KBM-7 (cell line): ENCODE data around the gene TAF8.
A peak's percentile ranks its signal among the peaks of the same experiment; 100 is the strongest.

ENCODE experiments used
- DNase-seq: peaks from one replicate; pipeline ENCODE4 v3.0.0-alpha.2; 2015
- in situ Hi-C: fragments of 300-500 bp; cut with MboI; formaldehyde crosslinking; loops from 2 replicates; pipeline ENCODE4 v1.14.3; 2020; ENCODE audit warnings: low sequenced_read_pairs, low pct_unique_long_range_greater_than_20kb, mixed read lengths

TAF8 gene

GRCh38 chr6:42047213-42047590, 3.1 kb upstream of the TAF8 start:
- no peak for DNase-seq
- in situ Hi-C loops, result loop anchor here (10.0 to 25.0 kb wide), 2 partner anchors 110 to 262 kb away; partner anchors contain the start of genes CCND3, PRICKLE4 and TOMM6

DNA sequence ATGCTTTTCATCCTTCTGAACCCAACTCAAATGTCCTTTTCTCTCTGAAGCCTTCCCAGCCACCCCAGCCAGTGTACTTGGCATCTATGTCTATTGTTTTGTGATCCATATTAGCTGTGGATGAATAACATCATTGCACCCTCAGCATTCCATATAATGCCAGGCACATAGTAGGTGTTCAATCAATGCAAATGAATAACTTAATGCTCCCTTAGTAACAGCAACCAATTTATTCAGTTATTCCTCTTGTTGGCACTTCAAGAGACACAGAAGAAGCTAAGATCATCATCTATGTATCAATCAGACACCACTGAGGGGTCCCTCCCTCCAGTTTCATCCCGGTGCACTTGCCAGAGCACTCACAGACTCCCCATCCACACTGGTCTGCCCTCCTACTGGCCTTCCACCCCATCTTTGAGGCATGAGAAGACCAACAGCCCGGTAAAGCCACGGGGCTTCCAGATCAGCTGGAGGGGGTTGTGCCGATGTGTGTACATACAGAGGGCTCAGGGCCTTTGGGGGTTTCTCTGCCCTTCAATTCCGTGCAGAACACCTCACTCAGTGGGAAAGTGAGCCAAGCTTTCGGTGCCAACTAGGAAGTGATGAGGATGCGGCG, 2.4 kb upstream of the TAF8 start:
- peak; percentile 16 for DNase-seq
- in situ Hi-C loops, result loop anchor here (10.0 to 25.0 kb wide), 2 partner anchors 111 to 263 kb away; partner anchors contain the start of genes CCND3, PRICKLE4 and TOMM6

DNA sequence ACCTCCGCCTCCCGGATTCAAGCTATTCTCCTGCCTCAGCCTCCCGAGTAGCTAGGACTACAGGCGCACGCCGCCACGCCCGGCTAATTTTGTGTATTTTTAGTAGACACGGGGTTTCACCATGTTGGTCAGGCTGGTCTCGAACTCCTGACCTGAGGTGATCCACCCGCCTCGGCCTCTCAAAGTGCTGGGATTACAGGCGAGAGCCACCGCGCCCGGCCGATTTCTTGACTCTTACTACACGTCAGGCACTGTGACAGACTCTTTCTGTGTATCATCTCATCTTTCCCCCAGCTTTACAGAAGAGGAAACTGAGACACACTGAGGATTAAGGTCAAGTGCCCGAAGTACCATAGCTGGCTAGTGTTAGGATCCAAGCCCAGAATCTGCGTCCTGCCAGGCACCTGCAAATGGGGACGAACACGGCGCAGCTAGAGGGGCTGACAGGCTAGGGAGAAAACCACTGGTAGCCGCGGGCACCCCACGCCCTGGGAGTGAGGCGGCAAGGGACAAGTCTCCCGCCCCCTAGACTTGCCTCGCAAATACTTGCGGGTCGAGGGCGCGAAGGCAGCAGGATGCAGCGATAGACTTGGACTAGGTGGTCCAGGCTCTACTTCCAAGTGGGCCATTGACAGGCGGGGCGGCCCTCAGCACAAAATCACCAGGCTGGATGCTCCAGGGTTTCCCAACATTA, 1.1 kb upstream of the TAF8 start:
- DNase-seq, result no peak
- in situ Hi-C loops, result loop anchor here (10.0 to 25.0 kb wide), 2 partner anchors 112 to 264 kb away; partner anchors contain the start of genes CCND3, PRICKLE4 and TOMM6

DNA sequence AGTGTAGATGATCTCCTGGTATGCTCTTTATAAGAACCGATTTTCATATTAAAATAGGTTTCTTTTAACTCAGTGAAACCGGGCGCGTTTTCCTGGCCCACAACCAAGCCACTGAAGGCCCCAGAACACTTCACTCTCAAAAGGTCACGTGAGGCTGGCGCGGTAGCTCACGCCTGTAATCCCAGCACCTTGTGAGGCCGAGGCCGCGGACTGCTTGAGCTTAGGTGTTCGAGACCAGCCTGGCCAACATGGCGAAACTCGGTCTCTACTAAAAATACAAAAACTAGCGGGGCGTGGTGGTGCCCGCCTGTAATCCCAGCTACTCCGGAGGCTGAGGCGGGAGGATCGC, 402 bp upstream of the TAF8 start:
- DNase-seq, result no peak
- in situ Hi-C loops, result loop anchor here (10.0 to 25.0 kb wide), 2 partner anchors 113 to 265 kb away; partner anchors contain the start of genes CCND3, PRICKLE4 and TOMM6

GRCh38 chr6:42051268-42051653, 937 bp downstream of the TAF8 start:
- no peak for DNase-seq
- in situ Hi-C loops, result no loop called here

DNA sequence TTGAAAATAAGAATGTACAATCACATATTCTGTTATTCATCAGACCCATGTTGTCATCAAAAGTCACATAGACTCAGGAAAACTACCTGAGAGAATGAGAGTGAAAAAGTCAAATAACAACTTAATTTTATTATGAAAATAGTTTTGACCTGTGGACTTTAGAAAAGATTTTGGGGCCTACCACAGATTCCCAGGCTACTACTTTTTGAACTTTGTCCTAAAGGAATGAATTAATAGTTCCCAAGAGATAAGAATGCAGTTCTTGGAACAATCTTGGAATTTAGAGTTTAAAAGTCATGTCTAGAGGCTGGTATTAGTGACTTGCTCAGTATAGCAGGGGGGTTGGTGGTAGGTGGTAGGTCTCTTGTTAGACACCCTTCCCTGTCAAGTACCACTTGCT, 3.3 kb downstream of the TAF8 start:
- in situ Hi-C loops, result no loop called here
- DNase-seq, result no peak

- in situ Hi-C loops, result no loop called here
- no peak for DNase-seq
Measured at GRCh38 chr6:42059743-42060142, 9.4 kb downstream of the TAF8 start.

GRCh38 chr6:42066156-42066675, 15.9 kb downstream of the TAF8 start:
- no peak for DNase-seq

GRCh38 chr6:42068173-42068572, 17.8 kb downstream of the TAF8 start:
- no peak for DNase-seq
- in situ Hi-C loops, result no loop called here

More at GRCh38 chr6:42066156-42066675, 15.9 kb downstream of the TAF8 start:
- in situ Hi-C loops, result no loop called here

GRCh38 chr6:42068872-42069522, 18.7 kb downstream of the TAF8 start:
- DNase-seq, result no peak
- in situ Hi-C loops, result no loop called here

GRCh38 chr6:42071881-42072583, 21.7 kb downstream of the TAF8 start:
- DNase-seq, result no peak
- in situ Hi-C loops, result no loop called here

DNA sequence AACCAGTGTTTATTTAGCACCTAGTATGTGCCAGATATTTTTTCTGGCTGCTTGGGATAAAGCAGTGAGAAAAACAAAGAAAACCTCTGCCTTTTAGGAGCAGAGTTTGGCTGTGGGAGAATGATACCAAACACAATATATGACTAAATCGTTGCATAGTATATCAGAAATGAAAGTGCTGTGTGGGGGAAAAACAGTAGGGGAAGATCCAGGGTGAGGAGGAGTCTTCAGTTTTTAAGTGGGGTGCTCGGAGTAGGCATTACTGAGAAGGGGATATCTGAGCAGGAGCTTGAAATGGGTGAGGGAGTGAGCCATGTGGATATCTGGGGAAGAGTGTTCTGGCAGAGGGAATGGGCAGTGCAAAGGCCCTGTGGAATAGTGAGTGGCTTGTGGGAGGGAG, 23.0 kb downstream of the TAF8 start:
- no peak for DNase-seq
- in situ Hi-C loops, result no loop called here

GRCh38 chr6:42075159-42075838, 25.0 kb downstream of the TAF8 start:
- peak; percentile 77 for DNase-seq
- in situ Hi-C loops, result no loop called here

- in situ Hi-C loops, result no loop called here
- no peak for DNase-seq
Measured at GRCh38 chr6:42078386-42078785, 28.1 kb downstream of the TAF8 start.

- in situ Hi-C loops, result no loop called here
- DNase-seq, result no peak
Measured at GRCh38 chr6:42079941-42080464, 29.7 kb downstream of the TAF8 start.

DNA sequence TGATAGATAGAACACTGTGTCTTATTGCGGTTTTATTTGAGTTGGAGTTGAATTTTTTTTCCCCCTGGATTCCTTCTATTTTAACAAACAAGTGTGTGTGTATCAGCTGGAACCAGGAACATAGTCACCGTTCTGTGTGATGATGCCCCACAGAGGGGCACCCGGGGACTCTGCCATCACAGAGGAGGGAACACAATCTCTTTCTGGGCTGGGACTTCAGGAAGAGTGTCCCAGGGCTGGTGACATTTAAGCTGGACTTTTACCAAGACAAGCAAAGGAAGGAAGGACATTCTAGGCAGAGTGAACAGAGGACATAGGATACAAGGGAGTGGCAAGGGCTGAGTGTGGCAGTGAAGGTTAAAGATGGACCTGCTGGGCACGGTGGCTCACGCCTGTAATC, 33.2 kb downstream of the TAF8 start:
- in situ Hi-C loops, result no loop called here
- DNase-seq, result no peak

- DNase-seq, result no peak
- in situ Hi-C loops, result no loop called here
Measured at GRCh38 chr6:42084889-42085288, 34.6 kb downstream of the TAF8 start.

DNA sequence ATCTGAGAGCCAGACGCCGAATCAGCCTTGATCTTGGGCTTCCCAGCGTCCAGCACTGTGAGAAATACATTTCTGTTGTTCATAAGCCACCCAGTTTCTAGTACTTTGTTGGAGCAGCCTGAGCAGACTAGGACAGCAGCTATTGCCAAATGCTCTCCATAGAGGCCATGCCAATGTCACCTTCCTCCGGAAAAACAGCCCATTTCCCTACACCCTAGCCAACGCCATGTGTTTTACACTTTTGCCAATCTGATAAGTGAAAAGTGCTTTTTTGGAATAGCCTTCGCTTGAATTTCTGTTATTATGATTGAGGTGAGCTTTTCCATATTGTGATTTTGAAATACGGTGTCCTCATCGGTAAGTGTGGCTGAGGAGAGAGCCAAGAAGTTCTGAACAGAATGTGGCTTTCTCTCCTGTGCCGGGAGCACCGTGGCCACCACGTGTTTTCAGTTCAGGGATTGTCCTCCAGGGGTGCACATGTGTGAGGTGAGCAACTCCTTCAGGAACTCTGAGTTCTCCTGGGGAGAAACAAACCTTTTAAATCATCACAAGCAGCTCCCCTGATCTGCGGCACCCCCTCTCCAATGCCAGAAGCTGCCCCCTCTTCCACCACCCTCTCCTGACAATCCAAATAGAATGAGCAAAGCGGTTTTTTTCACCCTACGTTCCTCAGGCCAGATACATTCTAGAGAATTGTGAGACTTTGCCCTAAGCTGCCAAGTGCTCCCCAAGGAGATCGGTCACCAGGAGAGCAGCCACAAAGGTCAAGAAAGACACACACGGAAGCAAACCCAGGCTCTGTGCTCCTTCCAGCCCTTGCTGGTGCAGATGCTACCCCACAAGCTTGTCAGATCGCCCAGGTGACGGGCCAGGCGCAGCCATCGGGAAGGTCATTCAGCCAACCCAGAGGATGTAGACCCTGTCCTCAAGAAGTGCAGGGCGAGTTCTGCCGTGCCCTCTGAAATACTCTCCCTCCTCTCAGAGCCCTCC, 36.0 kb downstream of the TAF8 start:
- in situ Hi-C loops, result no loop called here
- DNase-seq, result no peak
